Activated B cell treated with CpG ODN at 0.5 μM for 24 hours (primary cell): ENCODE data around the gene EBP. TPM values are rescaled to one million over a fixed set of nuclear protein-coding genes. Genes with fewer than 3 reads are reported as not detected.
"Not testable (repeated sequence)": the region's sequence is repeated elsewhere in the genome, so short reads cannot be mapped to it uniquely, and the experiment has no call there.

ENCODE experiments used
- ATAC-seq: fragments of 200-7000 bp; cut with Tn5 transposase; one replicate; pipeline ENCODE4 v1.10.0; 2021; ENCODE audit warnings: low read depth, mild to moderate bottlenecking, moderate library complexity
- CTCF ChIA-PET: fragments of 350-600 bp; sonication (Branson Sonifier 250); formaldehyde crosslinking; loops from one replicate; lab custom pipeline; 2021; ENCODE audit warnings: antibody characterized with exemption; lab: Charles Lee
- POLR2A ChIA-PET: fragments of 350-600 bp; sonication (Branson Sonifier 250); formaldehyde crosslinking; loops from one replicate; lab custom pipeline; 2021; ENCODE audit warnings: antibody characterized with exemption; lab: Charles Lee
- DNase-seq: peaks from one replicate; pipeline ENCODE4 v3.0.0; 2022
- H3K27ac Mint-ChIP-seq: one replicate; pipeline ENCODE4 v1.8.0; 2020; ENCODE audit warnings: mixed read lengths
- H3K27me3 Mint-ChIP-seq: one replicate; pipeline ENCODE4 v1.8.0; 2021; ENCODE audit warnings: mixed read lengths
- H3K36me3 Mint-ChIP-seq: one replicate; pipeline ENCODE4 v1.8.0; 2021; ENCODE audit warnings: low read depth, mixed read lengths
- H3K4me1 Mint-ChIP-seq: one replicate; pipeline ENCODE4 v1.8.0; 2021; ENCODE audit warnings: mixed read lengths
- H3K4me3 Mint-ChIP-seq: one replicate; pipeline ENCODE4 v1.8.0; 2020; ENCODE audit warnings: mild to moderate bottlenecking, mixed read lengths
- H3K9me3 Mint-ChIP-seq: one replicate; pipeline ENCODE4 v1.8.0; 2020; ENCODE audit warnings: mixed read lengths
- intact Hi-C: fragments of 100-400 bp; cut with micrococcal nuclease; formaldehyde crosslinking; loops from one replicate; pipeline ENCODE4 v1.15.1; 2024
- total RNA-seq: library from RNA; stranded (reverse); gene quantifications from 2 replicates; pipeline ENCODE4 v1.2.3, GENCODE V29; 2022
- TF ChIP-seq, protein P1 (sequence below): fragments of 200-600 bp; IDR thresholded peaks from one replicate; pipeline ENCODE4 v1.8.0; 2022; ENCODE audit warnings: antibody characterized with exemption, mild to moderate bottlenecking

The EBP gene
- total RNA-seq, 1 donor from 2014 or later = 72.4 TPM

GRCh38 chrX:48522291-48522690 lies 683 bp downstream of the EBP start:
- intact Hi-C loops = no loop called here
- Mint-ChIP-seq H3K9me3 (no peaks in the 10 kb centered on the region), H3K4me3 (peak overlapping the region; percentile 86), H3K4me1 (peaks cover 24% of the 10 kb centered on the region), H3K36me3 (peaks cover 21% of the 10 kb centered on the region), H3K27me3 (no peaks in the 10 kb centered on the region), H3K27ac (peak overlapping the region; percentile 88)
- POLR2A ChIA-PET = interaction anchor here (0.6 to 2.2 kb wide), 8 partner anchors 14 to 644 kb away, joined by 3 to 13 read pairs (median 6); partner anchors contain the start of genes PORCN, RBM3 and TBC1D25
- CTCF ChIA-PET = no interaction called here
- TF ChIP-seq, protein P1, sequence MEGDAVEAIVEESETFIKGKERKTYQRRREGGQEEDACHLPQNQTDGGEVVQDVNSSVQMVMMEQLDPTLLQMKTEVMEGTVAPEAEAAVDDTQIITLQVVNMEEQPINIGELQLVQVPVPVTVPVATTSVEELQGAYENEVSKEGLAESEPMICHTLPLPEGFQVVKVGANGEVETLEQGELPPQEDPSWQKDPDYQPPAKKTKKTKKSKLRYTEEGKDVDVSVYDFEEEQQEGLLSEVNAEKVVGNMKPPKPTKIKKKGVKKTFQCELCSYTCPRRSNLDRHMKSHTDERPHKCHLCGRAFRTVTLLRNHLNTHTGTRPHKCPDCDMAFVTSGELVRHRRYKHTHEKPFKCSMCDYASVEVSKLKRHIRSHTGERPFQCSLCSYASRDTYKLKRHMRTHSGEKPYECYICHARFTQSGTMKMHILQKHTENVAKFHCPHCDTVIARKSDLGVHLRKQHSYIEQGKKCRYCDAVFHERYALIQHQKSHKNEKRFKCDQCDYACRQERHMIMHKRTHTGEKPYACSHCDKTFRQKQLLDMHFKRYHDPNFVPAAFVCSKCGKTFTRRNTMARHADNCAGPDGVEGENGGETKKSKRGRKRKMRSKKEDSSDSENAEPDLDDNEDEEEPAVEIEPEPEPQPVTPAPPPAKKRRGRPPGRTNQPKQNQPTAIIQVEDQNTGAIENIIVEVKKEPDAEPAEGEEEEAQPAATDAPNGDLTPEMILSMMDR = no peak
- no peak for ATAC-seq
- DNase-seq = no peak

- H3K4me3 Mint-ChIP-seq = peak overlapping the region; percentile 32
- ATAC-seq (no peak), DNase-seq (no peak)
- no peaks in the 10 kb centered on the region for H3K9me3 Mint-ChIP-seq
- intact Hi-C loops = no loop called here
- H3K27me3 Mint-ChIP-seq = no peaks in the 10 kb centered on the region
- TF ChIP-seq, protein P1 = no peak
- peaks cover 33% of the 10 kb centered on the region for H3K36me3 Mint-ChIP-seq
- peaks cover 24% of the 10 kb centered on the region for H3K4me1 Mint-ChIP-seq
- no peak overlapping the region for H3K27ac Mint-ChIP-seq
- CTCF ChIA-PET = no interaction called here
- POLR2A ChIA-PET = no interaction called here
These were observed 2.1 kb downstream of the EBP start for GRCh38 chrX:48523682-48524081.

DNA sequence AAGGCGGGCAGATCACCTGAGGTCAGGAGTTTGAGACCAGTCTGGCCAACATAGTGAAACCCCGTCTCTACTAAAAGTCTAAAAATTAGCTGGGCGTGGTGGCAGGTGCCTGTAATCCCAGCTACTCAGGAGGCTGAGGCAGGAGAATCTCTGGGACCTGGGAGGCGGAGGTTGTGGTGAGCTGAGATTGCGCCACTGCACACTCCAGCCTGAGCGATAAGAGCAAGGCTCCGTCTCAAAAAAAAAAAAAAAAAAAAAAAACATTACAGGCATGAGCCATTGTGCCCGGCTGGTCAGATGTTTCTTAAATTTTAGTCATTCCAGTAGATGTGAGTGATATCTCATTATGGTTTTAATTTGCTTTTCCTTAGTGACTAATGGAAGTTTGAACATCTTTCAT lies 4.2 kb downstream of the EBP start:
- CTCF ChIA-PET, DNase-seq, H3K9me3 Mint-ChIP-seq, intact Hi-C loops, H3K27me3 Mint-ChIP-seq, H3K4me3 Mint-ChIP-seq, ATAC-seq, H3K27ac Mint-ChIP-seq: not testable (repeated sequence)
- peaks cover 18% of the 10 kb centered on the region for H3K4me1 Mint-ChIP-seq
- POLR2A ChIA-PET = interaction anchor here (0.6 to 1.3 kb wide), 3 partner anchors 18 to 853 kb away, joined by 3 to 11 read pairs (median 5); no protein-coding TSS in a partner anchor
- peaks cover 40% of the 10 kb centered on the region for H3K36me3 Mint-ChIP-seq

- H3K9me3 Mint-ChIP-seq = no peaks in the 10 kb centered on the region
- H3K4me3 Mint-ChIP-seq = no peak overlapping the region
- H3K4me1 Mint-ChIP-seq = no peaks in the 10 kb centered on the region
- DNase-seq = no peak
- H3K27ac Mint-ChIP-seq = no peak overlapping the region
- no peak for ATAC-seq
- CTCF ChIA-PET = no interaction called here
- peaks cover 32% of the 10 kb centered on the region for H3K36me3 Mint-ChIP-seq
- TF ChIP-seq, protein P1 = no peak
- POLR2A ChIA-PET = interaction anchor here (0.5 kb wide), 1 partner anchor 651 kb away, joined by 3 read pairs; no protein-coding TSS in a partner anchor
- no peaks in the 10 kb centered on the region for H3K27me3 Mint-ChIP-seq
- intact Hi-C loops = no loop called here
These were observed 9.1 kb downstream of the EBP start for GRCh38 chrX:48530736-48531135.

DNA sequence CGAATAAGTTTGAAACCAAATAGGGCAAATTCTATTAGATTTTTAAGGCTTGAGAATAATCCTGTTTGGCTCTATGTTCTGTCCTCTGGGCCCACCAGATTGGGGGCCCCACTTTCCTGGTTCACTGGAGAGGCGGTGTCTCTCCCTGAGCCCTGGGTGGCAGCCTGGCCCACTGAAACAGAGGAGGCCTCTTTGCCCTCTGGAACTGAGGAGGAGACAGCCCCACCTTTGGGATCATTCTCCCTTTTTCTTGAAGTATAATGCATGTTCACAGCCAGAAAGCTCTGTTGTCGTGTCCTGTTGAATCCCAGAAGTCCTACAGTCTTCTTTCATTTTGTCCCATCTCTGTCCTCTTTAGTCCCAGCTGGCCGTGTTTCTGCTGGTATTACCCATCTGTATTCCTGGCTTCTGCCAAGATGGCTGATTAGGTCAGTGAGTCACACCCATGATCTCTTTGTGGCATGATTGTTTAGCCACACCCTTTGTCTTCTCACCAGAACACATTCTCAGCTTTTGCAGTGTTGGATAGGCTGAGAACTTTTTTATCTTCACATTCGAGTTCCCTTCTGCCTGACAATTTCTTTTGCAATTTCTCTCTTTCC lies 9.9 kb downstream of the EBP start:
- no peaks in the 10 kb centered on the region for H3K9me3 Mint-ChIP-seq
- H3K27ac Mint-ChIP-seq = no peak overlapping the region
- H3K4me1 Mint-ChIP-seq = no peaks in the 10 kb centered on the region
- ATAC-seq (no peak), DNase-seq (no peak)
- H3K36me3 Mint-ChIP-seq = peaks cover 29% of the 10 kb centered on the region
- POLR2A ChIA-PET = no interaction called here
- TF ChIP-seq, protein P1 = no peak
- no peaks in the 10 kb centered on the region for H3K27me3 Mint-ChIP-seq
- H3K4me3 Mint-ChIP-seq = no peak overlapping the region
- CTCF ChIA-PET = no interaction called here
- intact Hi-C loops = no loop called here
